Erythroblast (primary cell): ENCODE data around the gene WWP2.

Source experiments
- GATA1 ChIP-seq: IDR thresholded peaks from 2 replicates; pipeline ENCODE4 v1.6.1; 2011; ENCODE audit warnings: low read depth, mild to moderate bottlenecking, control low read depth, low read length, moderate library complexity
- POLR2A ChIP-seq: IDR thresholded peaks from 2 replicates; pipeline ENCODE4 v1.6.1; 2011; ENCODE audit warnings: mild to moderate bottlenecking, low read length

DNA sequence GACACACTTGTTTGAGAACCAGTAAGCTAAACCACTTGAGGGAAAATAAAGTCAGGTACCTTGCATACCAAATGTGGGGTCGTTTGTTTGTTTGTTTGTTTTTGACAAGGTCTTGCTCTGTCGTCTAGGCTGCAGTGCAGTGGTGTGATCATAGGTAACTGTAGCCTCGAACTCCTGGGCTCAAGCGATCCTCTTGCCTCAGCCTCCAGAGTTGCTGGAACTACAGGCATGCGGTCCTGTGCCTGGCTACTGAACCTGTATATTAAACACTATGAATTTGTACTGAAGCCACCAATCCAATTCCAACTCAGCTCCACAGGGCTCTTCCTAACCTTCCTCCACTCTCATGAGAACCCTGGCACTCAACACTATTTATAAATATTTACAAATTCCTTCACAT is 51.9 kb downstream of the WWP2 start:
- TF ChIP-seq POLR2A = no peak
- no peak for TF ChIP-seq GATA1
